SK-N-SH treated with all-trans-retinoic acid at 6 μM for 48 hours (cell line): Measurements from ENCODE around the gene KIRREL3.

ENCODE experiments used
- ATAC-seq: fragments of 200-7000 bp; cut with Tn5 transposase; 3 replicates; pipeline ENCODE4 v1.9.1; 2020; ENCODE audit warnings: mild to moderate bottlenecking, moderate library complexity
- ARNTL ChIP-seq: fragments of 450-650 bp; formaldehyde crosslinking; IDR thresholded peaks from 2 replicates; pipeline ENCODE4 v1.5.0; 2020; ENCODE audit warnings: low read depth, mild to moderate bottlenecking, moderate library complexity, borderline replicate concordance
- BACH2 ChIP-seq: fragments of 250-450 bp; sonication (Bioruptor Pico); IDR thresholded peaks from 2 replicates; pipeline ENCODE4 v1.9.0; 2021; ENCODE audit warnings: mild to moderate bottlenecking, borderline replicate concordance
- CREB5 ChIP-seq: fragments of 250-450 bp; sonication (Bioruptor Pico); IDR thresholded peaks from 2 replicates; pipeline ENCODE4 v1.5.1; 2020; ENCODE audit warnings: low read depth, mild to moderate bottlenecking, moderate library complexity
- CSDC2 ChIP-seq: fragments of 250-450 bp; sonication (Bioruptor Pico); IDR thresholded peaks from 2 replicates; pipeline ENCODE4 v1.5.0; 2020; ENCODE audit warnings: mild to moderate bottlenecking, moderate library complexity
- CSRNP3 ChIP-seq: fragments of 250-450 bp; sonication (Bioruptor Pico); IDR thresholded peaks from 2 replicates; pipeline ENCODE4 v1.5.1; 2021; ENCODE audit warnings: mild to moderate bottlenecking, moderate library complexity
- ESRRG ChIP-seq: fragments of 250-450 bp; sonication (Bioruptor Pico); IDR thresholded peaks from 2 replicates; pipeline ENCODE4 v1.6.1; 2021; ENCODE audit warnings: mild to moderate bottlenecking
- GLIS3 ChIP-seq: fragments of 250-450 bp; sonication (Bioruptor Pico); IDR thresholded peaks from 2 replicates; pipeline ENCODE4 v1.5.0; 2020; ENCODE audit warnings: mild to moderate bottlenecking, moderate library complexity
- ISL1 ChIP-seq: fragments of 250-450 bp; sonication (Bioruptor Pico); IDR thresholded peaks from 2 replicates; pipeline ENCODE4 v2.1.2; 2022; ENCODE audit warnings: mild to moderate bottlenecking, moderate library complexity
- OSR1 ChIP-seq: fragments of 250-450 bp; sonication (Bioruptor Pico); IDR thresholded peaks from 2 replicates; pipeline ENCODE4 v1.8.0; 2022; ENCODE audit warnings: moderate library complexity, mild to moderate bottlenecking, inconsistent platforms
- PPARA ChIP-seq: fragments of 250-450 bp; sonication (Bioruptor Pico); IDR thresholded peaks from 2 replicates; pipeline ENCODE4 v1.5.0; 2020; ENCODE audit warnings: mild to moderate bottlenecking, borderline replicate concordance
- RARB ChIP-seq: fragments of 250-450 bp; sonication (Bioruptor Pico); IDR thresholded peaks from 2 replicates; pipeline ENCODE4 v1.8.0; 2021; ENCODE audit warnings: mild to moderate bottlenecking, moderate library complexity
- SNAI2 ChIP-seq: fragments of 250-450 bp; sonication (Bioruptor Pico); IDR thresholded peaks from 2 replicates; pipeline ENCODE4 v1.5.0; 2020; ENCODE audit warnings: mild to moderate bottlenecking, moderate library complexity
- TCF4 ChIP-seq: fragments of 250-450 bp; sonication (Bioruptor Pico); IDR thresholded peaks from 2 replicates; pipeline ENCODE4 v1.8.0; 2021; ENCODE audit warnings: mild to moderate bottlenecking, moderate library complexity, borderline replicate concordance
- TOX ChIP-seq: fragments of 250-450 bp; sonication (Bioruptor Pico); IDR thresholded peaks from 2 replicates; pipeline ENCODE4 v1.8.0; 2021; ENCODE audit warnings: mild to moderate bottlenecking, moderate library complexity, borderline replicate concordance
- ZC3H10 ChIP-seq: fragments of 250-450 bp; sonication (Bioruptor Pico); IDR thresholded peaks from 2 replicates; pipeline ENCODE4 v1.5.1; 2021; ENCODE audit warnings: mild to moderate bottlenecking, moderate library complexity
- ZFP3 ChIP-seq: fragments of 250-450 bp; sonication (Bioruptor Pico); IDR thresholded peaks from 2 replicates; pipeline ENCODE4 v1.5.0; 2020; ENCODE audit warnings: mild to moderate bottlenecking, moderate library complexity
- ZNF565 ChIP-seq: fragments of 450-650 bp; formaldehyde crosslinking; conservative IDR thresholded peaks from 2 replicates; pipeline ENCODE4 v1.5.0; 2020; ENCODE audit warnings: low read depth, mild to moderate bottlenecking, moderate library complexity
- ZNF8 ChIP-seq: fragments of 450-650 bp; formaldehyde crosslinking; IDR thresholded peaks from 2 replicates; pipeline ENCODE4 v1.5.0; 2020; ENCODE audit warnings: mild to moderate bottlenecking, moderate library complexity
- TF ChIP-seq, protein P1 (sequence below): fragments of 250-450 bp; sonication (Bioruptor Pico); IDR thresholded peaks from 2 replicates; pipeline ENCODE4 v1.5.0; 2020; ENCODE audit warnings: mild to moderate bottlenecking, moderate library complexity
- TF ChIP-seq, protein P2 (sequence below): fragments of 250-450 bp; sonication (Bioruptor Pico); IDR thresholded peaks from 2 replicates; pipeline ENCODE4 v1.8.0; 2021; ENCODE audit warnings: low read depth, mild to moderate bottlenecking, moderate library complexity, borderline replicate concordance

Gene KIRREL3

DNA sequence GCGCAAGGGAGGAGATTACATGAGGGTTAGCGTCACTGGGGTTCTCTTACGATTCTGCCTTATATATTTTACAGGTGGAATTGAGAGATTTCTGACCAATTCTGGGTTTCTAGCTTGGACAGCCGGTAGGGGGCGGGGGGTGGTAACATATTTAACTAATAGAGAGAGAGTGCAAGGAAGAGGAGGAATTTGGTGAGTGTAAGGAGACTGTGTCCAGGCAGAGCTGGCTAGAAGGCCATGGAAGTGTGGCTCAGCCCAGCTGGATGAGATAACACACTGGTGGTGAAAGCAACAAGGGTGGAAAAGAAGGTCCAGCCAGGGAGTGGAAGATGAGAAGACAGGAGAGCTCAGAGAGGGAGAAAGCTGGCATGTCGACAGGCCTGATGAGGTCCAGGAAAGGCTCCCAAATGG is 588.6 kb downstream of the KIRREL3 start:
- no peak for ATAC-seq
- no peak for TF ChIP-seq RARB (CRISPR knock-in tag)
- TF ChIP-seq OSR1, result no peak
- TF ChIP-seq CREB5 (CRISPR knock-in tag), result no peak
- no peak for TF ChIP-seq ZNF8 (CRISPR knock-in tag)
- TF ChIP-seq SNAI2, result no peak
- TF ChIP-seq PPARA (CRISPR knock-in tag), result no peak
- no peak for TF ChIP-seq CSDC2 (CRISPR knock-in tag)
- no peak for TF ChIP-seq TCF4 (CRISPR knock-in tag)
- no peak for TF ChIP-seq BACH2
- TF ChIP-seq, protein P1, sequence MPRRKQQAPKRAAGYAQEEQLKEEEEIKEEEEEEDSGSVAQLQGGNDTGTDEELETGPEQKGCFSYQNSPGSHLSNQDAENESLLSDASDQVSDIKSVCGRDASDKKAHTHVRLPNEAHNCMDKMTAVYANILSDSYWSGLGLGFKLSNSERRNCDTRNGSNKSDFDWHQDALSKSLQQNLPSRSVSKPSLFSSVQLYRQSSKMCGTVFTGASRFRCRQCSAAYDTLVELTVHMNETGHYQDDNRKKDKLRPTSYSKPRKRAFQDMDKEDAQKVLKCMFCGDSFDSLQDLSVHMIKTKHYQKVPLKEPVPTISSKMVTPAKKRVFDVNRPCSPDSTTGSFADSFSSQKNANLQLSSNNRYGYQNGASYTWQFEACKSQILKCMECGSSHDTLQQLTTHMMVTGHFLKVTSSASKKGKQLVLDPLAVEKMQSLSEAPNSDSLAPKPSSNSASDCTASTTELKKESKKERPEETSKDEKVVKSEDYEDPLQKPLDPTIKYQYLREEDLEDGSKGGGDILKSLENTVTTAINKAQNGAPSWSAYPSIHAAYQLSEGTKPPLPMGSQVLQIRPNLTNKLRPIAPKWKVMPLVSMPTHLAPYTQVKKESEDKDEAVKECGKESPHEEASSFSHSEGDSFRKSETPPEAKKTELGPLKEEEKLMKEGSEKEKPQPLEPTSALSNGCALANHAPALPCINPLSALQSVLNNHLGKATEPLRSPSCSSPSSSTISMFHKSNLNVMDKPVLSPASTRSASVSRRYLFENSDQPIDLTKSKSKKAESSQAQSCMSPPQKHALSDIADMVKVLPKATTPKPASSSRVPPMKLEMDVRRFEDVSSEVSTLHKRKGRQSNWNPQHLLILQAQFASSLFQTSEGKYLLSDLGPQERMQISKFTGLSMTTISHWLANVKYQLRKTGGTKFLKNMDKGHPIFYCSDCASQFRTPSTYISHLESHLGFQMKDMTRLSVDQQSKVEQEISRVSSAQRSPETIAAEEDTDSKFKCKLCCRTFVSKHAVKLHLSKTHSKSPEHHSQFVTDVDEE (CRISPR knock-in tag), result no peak
- TF ChIP-seq ZNF565, result no peak
- TF ChIP-seq ESRRG (CRISPR knock-in tag), result no peak
- no peak for TF ChIP-seq ISL1
- TF ChIP-seq, protein P2, sequence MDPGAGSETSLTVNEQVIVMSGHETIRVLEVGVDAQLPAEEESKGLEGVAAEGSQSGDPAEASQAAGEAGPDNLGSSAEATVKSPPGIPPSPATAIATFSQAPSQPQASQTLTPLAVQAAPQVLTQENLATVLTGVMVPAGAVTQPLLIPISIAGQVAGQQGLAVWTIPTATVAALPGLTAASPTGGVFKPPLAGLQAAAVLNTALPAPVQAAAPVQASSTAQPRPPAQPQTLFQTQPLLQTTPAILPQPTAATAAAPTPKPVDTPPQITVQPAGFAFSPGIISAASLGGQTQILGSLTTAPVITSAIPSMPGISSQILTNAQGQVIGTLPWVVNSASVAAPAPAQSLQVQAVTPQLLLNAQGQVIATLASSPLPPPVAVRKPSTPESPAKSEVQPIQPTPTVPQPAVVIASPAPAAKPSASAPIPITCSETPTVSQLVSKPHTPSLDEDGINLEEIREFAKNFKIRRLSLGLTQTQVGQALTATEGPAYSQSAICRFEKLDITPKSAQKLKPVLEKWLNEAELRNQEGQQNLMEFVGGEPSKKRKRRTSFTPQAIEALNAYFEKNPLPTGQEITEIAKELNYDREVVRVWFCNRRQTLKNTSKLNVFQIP (CRISPR knock-in tag), result no peak
- TF ChIP-seq ZC3H10, result no peak
- no peak for TF ChIP-seq ARNTL
- no peak for TF ChIP-seq TOX

DNA sequence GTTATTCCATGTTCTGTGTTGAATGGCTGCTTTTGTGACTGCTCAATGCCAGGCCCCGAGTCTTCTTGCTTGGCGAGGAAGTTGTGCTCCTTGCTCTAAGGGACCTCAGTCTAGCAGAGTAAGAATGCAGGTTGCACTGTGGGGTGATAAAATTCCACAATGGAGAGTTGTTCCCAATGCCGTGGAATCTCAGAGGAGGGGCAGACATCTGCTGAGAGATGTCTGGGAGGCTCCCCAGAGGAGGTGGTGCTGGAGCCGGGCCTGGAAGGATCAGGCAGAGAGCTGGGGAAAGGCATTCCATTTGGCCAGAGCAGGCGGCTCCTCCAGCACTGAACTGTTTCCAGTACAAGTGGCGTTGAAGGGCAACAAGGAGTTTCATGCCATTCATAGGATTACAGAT is 589.9 kb downstream of the KIRREL3 start:
- TF ChIP-seq CSDC2 (CRISPR knock-in tag), result no peak
- TF ChIP-seq CSRNP3 (CRISPR knock-in tag), result no peak
- TF ChIP-seq GLIS3 (CRISPR knock-in tag), result no peak
- TF ChIP-seq BACH2, result no peak
- no peak for TF ChIP-seq SNAI2
- TF ChIP-seq RARB (CRISPR knock-in tag), result no peak
- TF ChIP-seq, all 23 proteins: peak for 0
- ATAC-seq, result no peak

GRCh38 chr11:126409620-126409985 is 591.0 kb downstream of the KIRREL3 start:
- no peak for ATAC-seq
- TF ChIP-seq CSRNP3 (CRISPR knock-in tag), result no peak

GRCh38 chr11:126408901-126409619 is 591.5 kb downstream of the KIRREL3 start:
- TF ChIP-seq ZFP3 (no peak), RARB (CRISPR knock-in tag) (no peak), ZC3H10 (no peak), ARNTL (no peak), SNAI2 (no peak), ISL1 (no peak)
- no peak for ATAC-seq
